Stimulated activated effector memory CD8-positive, alpha-beta T cell treated with anti-CD3 and anti-CD28 coated beads, Interleukin-12 subunit alpha, Interleukin-12 subunit beta, amount 100 ng/mL, for 72 hours (primary cell): ENCODE measurements around the gene CUX1.

ENCODE experiments used
- ATAC-seq: fragments of 150-1000 bp; cut with Tn5 transposase; 2 replicates; pipeline ENCODE4 v1.10.0; 2021
- DNase-seq, 2 donors: peaks; one replicate each; pipeline ENCODE4 v3.0.0; 2021 to 2022; ENCODE audit warnings: low spot score in 2 of 2
- H3K27ac Mint-ChIP-seq: one replicate; pipeline ENCODE4 v1.8.0; 2022; ENCODE audit warnings: mild to moderate bottlenecking, mixed read lengths
- H3K36me3 Mint-ChIP-seq: one replicate; pipeline ENCODE4 v1.8.0; 2022; ENCODE audit warnings: mild to moderate bottlenecking, mixed read lengths
- H3K4me1 Mint-ChIP-seq: one replicate; pipeline ENCODE4 v1.8.0; 2022; ENCODE audit warnings: mixed read lengths
- H3K4me3 Mint-ChIP-seq: one replicate; pipeline ENCODE4 v1.8.0; 2022; ENCODE audit warnings: mild to moderate bottlenecking, mixed read lengths
- H3K9me3 Mint-ChIP-seq: one replicate; pipeline ENCODE4 v1.8.0; 2022; ENCODE audit warnings: mixed read lengths

CUX1 gene

DNA sequence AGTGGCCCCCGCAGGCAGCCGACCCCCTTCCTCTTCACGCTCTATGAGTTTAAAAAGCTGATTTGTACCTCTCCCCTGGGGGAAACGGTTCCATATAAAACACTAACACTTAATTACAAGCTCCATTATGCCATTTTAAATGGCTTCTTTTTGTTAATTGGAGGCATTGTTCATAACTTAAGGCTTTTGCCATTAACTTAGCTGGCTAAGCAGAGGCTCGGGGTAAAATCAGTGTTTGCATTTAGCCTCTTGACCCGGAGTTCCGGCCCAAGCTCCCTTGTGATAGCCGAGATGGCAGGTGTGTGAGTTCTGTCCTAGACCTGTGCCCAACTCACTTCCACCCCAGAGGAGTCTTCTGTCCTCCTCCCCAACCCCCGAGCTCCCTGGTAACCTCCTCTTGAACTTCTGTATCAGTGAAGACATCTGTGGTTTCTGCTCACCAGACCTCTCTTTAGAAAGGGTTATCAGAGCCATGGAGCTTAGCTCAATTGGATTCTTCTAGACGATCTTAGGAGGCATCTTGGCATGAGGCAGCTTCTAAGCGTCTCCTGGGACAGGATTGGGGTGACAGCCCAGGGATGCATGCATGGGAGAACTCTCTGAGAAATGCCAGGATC is 435.0 kb downstream of the CUX1 start:
- ATAC-seq, result no peak
- Mint-ChIP-seq H3K27ac (peak overlapping the region; percentile 50), H3K4me3 (no peak overlapping the region), H3K36me3 (peaks cover 12% of the 10 kb centered on the region), H3K9me3 (no peaks in the 10 kb centered on the region), H3K4me1 (no peaks in the 10 kb centered on the region)
- DNase-seq, result no peak

DNA sequence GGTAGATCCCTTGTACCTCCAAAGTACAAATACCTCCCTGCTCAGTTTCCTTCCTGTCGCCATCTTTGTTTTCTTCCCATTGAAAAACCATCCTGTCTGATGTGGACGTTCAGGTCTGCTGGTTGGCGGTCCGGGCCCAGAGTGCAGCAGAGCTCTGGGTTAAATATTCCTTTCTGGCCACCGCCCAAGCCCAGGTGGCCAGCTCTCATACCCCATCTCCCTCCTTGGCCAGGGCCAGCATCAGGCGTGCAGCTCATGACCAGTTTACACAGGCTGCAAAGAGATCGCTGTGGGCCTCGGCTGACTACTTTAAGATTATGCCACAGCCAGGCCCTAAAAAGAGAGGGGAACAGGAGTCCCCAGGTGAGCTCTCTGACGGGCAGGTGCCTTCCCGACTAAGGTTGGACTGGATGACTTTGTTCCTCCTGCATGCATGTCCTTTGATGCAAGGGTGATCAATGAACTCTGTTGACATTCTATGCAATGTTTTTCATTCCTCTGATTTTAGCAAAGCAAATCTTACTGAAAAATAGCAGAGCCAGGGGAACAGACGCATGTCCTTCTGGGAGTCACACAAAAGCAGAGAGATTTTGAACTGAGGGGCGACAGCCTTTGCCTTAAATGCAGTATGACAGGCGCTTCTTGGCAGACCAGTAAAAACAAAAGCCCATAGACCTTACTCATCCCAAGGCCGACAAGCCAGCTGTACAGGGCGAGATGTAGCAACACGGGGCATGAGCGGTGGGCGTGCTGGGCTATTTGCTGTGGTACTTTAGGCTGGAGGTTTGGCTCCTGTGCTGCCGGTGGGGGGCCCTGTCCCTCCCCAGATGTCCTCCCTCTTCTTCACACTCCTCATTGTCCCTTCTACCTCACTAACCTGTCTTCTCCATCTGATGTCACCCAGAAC is 435.9 kb downstream of the CUX1 start:
- ATAC-seq (no peak), DNase-seq (no peak)
- Mint-ChIP-seq H3K9me3 (no peaks in the 10 kb centered on the region), H3K27ac (peak overlapping the region; percentile 50), H3K4me1 (no peaks in the 10 kb centered on the region), H3K36me3 (peaks cover 12% of the 10 kb centered on the region), H3K4me3 (no peak overlapping the region)

DNA sequence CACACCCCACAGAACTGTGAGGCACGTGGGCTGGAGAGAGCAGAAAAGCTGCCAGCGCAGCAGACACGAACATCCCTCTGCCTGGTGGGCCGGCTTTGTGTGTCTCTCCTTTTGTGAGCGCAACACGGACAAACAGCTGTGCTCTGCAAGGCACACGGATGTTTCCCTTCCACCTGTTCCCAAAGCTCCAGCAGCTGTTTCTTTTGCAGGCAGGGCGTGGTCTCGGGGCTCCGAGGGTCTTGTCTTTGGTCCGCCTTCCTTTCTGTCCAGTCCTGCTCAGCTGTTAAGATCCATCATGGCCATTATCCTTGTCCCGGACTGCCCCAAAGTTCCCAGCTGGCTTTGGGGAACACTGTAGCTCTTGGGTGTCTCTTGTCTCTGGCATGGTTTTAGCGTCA is 436.5 kb downstream of the CUX1 start:
- ATAC-seq, result no peak

DNA sequence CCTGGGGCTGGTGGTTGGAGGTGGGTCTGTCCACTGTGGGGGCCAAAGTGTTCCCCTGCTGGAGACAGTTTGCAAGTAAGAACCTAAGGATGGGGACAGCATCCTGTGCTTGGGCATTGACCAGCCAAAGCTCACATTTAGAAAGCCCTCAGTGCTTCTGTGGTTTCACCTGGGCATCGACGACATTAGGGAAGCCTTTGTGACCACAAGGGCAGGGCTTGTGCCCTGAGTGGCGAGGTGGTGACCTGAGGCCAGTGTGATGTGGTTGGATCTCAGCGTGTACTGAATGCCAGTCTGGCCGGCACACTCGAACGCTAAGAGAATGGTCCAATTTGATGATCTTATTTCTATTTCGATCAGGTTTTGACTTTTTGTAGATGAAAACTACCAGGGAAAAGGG is 437.1 kb downstream of the CUX1 start:
- ATAC-seq, result no peak
- no peak for DNase-seq
- Mint-ChIP-seq H3K36me3 (peaks cover 8% of the 10 kb centered on the region), H3K4me1 (no peaks in the 10 kb centered on the region), H3K27ac (no peak overlapping the region), H3K9me3 (no peaks in the 10 kb centered on the region), H3K4me3 (no peak overlapping the region)

More for the DNA sequence above, 436.5 kb downstream of the CUX1 start:
- Mint-ChIP-seq H3K36me3 (peaks cover 12% of the 10 kb centered on the region), H3K27ac (no peak overlapping the region), H3K9me3 (no peaks in the 10 kb centered on the region), H3K4me1 (no peaks in the 10 kb centered on the region), H3K4me3 (no peak overlapping the region)
- no peak for DNase-seq

DNA sequence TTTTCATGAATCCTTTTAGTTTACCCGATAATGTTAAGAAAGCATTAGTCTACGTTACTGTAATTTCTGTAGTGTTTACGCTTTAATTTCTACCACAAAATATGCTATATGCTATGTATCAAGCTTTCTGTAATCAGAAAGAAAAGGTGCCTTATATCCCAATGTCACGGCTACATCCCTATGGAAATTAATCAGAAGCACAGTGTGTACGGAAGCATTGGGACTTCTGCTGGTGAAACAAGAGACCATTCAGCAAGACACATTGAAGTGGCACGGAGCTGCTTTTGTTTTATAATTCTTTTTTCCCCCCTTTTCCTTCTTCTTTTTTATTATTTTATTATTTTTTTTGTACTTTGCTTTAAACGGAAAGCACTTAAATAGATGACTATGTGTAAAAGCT is 438.1 kb downstream of the CUX1 start:
- ATAC-seq (no peak), DNase-seq (no peak)
- H3K9me3 Mint-ChIP-seq, result no peaks in the 10 kb centered on the region
- no peaks in the 10 kb centered on the region for H3K4me1 Mint-ChIP-seq
- H3K36me3 Mint-ChIP-seq, result no peaks in the 10 kb centered on the region
- H3K4me3 Mint-ChIP-seq, result no peak overlapping the region
- no peak overlapping the region for H3K27ac Mint-ChIP-seq

DNA sequence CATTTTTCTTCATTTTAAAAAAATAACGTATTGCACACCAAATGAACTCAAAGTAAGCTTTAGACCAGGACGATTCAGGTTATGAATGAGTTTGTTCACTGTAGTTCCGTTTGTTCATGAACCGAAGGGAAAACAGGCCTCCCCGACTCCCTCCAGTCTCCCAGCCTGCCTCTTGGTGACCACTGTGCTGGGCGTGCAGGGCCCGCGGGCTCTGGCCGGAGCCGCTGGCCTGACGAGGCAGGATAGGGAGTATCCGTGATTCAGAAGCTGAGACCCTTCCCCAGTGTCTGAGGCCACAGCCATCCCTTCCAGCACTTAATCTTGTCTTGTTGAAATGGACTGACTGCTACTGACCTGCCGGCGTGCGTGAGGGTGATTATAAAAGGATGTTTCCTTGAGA is 438.5 kb downstream of the CUX1 start:
- Mint-ChIP-seq H3K4me1 (no peaks in the 10 kb centered on the region), H3K9me3 (no peaks in the 10 kb centered on the region), H3K36me3 (no peaks in the 10 kb centered on the region), H3K4me3 (no peak overlapping the region), H3K27ac (no peak overlapping the region)
- ATAC-seq, result no peak
- DNase-seq, result no peak

DNA sequence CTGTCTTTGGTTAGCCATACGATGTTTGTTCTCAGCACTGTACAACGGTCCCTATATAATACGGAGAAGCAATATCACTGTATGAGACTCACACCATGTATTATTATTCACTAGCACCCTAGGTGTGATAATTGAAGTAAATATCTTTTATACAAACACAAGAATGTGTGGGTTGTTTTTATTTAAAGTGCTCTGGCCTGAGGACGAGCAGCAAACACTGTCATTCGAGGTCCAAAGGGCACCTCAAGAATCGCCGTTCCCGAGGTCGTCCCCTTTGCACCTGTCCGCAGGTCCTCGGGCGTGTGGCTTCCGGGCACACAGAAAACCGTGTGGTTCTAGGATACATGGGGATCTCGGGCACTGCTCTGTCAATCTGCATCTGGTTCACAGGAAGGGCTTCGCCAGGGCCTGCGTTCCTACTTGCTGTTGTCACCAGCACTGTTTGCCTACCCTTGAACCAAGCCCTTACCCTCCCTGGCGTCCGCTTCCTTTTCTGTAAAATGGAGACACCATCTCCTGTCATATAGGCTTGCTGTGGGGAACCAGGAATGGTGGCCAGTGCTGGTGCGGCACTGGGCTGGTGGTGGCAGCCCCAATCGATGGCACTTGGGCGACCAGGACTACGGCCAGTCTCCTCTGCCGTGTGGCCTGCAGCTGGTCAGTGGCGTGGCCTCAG is 440.8 kb downstream of the CUX1 start:
- no peaks in the 10 kb centered on the region for H3K36me3 Mint-ChIP-seq
- H3K9me3 Mint-ChIP-seq, result no peaks in the 10 kb centered on the region
- no peak overlapping the region for H3K4me3 Mint-ChIP-seq
- ATAC-seq, result no peak
- H3K4me1 Mint-ChIP-seq, result no peaks in the 10 kb centered on the region
- no peak for DNase-seq
- no peak overlapping the region for H3K27ac Mint-ChIP-seq

DNA sequence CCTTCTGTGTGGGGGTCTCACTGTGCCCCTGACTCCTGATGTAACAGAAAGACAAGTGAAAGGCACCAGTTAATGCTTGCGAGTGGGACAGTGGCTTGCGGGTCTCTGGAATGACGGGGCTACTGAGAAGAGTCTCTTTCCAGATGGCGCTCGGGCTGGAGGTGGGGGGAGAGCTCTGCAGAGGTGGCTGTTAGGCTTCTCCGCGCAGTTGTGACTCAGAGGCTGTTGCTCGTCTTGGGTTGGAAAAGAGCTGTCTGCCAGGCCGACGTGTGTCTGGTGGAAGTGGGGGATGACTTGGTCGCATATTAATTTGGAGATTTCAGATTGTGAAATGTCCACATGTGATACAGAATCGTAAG is 441.3 kb downstream of the CUX1 start:
- ATAC-seq, result no peak
- Mint-ChIP-seq H3K9me3 (no peaks in the 10 kb centered on the region), H3K27ac (no peak overlapping the region), H3K4me3 (no peak overlapping the region), H3K4me1 (no peaks in the 10 kb centered on the region), H3K36me3 (no peaks in the 10 kb centered on the region)
- no peak for DNase-seq

DNA sequence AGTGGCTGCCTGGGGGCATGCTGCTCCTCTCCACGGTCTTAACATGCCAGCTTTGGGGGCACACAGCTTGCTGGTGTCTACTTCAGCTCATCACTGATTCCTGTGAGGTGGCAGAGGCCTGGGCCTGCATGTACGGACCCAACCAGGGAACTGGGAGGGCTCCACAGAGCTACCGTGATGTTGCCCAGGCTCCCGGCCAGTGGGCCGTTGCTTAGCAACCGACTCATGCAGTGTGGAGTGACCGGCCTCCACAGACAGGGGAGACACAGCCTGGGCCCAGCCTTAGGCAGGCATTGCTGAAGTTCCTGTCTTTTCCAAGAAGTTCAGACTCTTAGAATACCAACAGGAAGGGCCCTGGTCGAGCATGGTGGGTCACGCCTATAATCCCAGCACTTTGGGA is 443.4 kb downstream of the CUX1 start:
- no peak for DNase-seq
- no peaks in the 10 kb centered on the region for H3K9me3 Mint-ChIP-seq
- no peak overlapping the region for H3K27ac Mint-ChIP-seq
- no peak overlapping the region for H3K4me3 Mint-ChIP-seq
- no peak for ATAC-seq
- no peaks in the 10 kb centered on the region for H3K36me3 Mint-ChIP-seq
- H3K4me1 Mint-ChIP-seq, result no peaks in the 10 kb centered on the region

DNA sequence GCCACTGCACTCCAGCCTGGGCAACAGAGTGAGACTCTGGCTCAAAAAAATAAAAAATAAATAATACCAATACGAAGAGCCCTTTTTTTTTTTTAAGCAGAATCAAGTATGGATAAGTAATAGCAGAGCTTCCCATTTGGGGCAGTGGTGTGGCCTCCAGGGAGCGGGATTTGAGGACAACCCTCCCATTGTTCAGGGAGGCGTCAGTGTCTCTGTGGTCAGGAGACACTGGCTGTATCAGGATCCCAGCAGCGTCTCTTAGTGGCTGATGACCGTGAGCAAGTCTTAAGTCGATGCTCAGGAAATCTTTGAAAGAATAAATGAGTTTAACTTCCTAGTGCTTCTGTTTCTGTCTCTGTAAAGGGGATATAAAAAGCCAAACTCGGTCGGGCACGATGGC is 444.0 kb downstream of the CUX1 start:
- ATAC-seq (no peak), DNase-seq (no peak)
- H3K9me3 Mint-ChIP-seq, result no peaks in the 10 kb centered on the region
- H3K4me1 Mint-ChIP-seq, result no peaks in the 10 kb centered on the region
- no peaks in the 10 kb centered on the region for H3K36me3 Mint-ChIP-seq
- no peak overlapping the region for H3K4me3 Mint-ChIP-seq
- no peak overlapping the region for H3K27ac Mint-ChIP-seq

DNA sequence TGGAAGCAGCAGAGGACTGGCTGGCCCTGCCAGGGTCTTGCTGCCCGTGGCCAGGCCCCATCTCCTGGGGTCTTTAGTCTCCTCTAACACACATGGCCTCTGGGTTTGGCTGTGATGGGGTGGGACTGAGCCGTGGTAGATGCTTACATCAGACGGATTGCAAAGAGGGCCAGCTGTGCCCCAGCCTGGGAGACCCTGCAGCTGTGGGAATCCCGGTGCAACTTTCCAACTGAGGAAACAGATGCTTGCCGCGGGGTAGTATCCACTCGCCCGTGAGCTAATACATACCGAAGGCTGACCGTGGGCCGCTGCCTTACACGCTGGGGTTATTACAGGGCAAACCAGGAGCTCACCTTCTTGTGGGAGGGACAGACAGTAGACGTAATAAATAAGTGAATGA is 445.1 kb downstream of the CUX1 start:
- DNase-seq (no peak), ATAC-seq (no peak)
- Mint-ChIP-seq H3K9me3 (no peaks in the 10 kb centered on the region), H3K27ac (no peak overlapping the region), H3K36me3 (no peaks in the 10 kb centered on the region), H3K4me1 (no peaks in the 10 kb centered on the region), H3K4me3 (no peak overlapping the region)

DNA sequence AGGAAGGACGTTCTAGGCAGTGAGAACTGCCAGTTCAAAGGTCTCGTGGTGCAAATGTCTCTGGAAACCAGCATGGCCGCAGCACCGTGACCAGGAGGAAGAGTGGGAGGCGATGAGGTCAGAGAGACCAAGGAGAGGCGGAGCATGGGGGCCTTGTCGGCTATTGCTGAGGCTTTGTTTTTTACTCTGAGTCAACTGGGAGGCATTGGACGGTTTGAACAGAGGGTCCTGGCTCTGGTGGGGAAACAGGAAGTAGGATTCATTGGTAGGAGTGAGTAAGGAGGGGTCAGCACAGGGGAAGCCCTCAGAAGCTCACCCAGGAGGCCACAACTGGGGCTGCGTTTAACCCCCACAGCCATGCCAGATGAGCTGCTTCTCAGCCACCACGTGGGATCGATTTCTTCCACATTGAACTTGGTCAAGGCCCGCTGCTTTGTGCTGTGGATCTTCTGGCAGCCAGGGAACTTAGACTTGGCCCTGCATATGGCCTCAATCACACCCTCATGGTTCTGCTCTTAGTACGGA is 447.0 kb downstream of the CUX1 start:
- Mint-ChIP-seq H3K36me3 (no peaks in the 10 kb centered on the region), H3K4me1 (no peaks in the 10 kb centered on the region), H3K4me3 (no peak overlapping the region), H3K9me3 (no peaks in the 10 kb centered on the region), H3K27ac (peak overlapping the region; percentile 78)
- ATAC-seq (no peak), DNase-seq (no peak)

DNA sequence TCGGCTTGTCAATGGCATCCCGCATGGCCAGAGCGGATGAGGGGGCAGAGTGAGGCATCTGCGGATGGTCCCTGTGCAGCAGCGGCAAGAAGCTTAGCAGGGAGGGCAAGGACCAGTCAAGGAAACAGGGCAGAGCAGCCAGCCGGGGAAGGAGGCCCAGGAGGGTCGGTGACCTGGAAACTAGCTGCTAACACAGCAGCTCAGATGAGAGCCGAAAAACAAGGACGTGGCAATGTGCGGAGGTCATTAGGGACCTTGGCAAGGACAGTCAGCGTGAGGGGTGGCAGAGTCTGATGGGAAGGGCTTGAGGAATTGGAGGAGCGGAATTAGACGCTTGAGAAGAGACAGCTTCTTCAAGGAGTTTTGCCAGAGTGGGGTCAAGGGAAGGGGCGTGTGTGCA is 449.1 kb downstream of the CUX1 start:
- no peak overlapping the region for H3K27ac Mint-ChIP-seq
- DNase-seq (no peak), ATAC-seq (no peak)
- no peaks in the 10 kb centered on the region for H3K36me3 Mint-ChIP-seq
- H3K4me1 Mint-ChIP-seq, result no peaks in the 10 kb centered on the region
- no peak overlapping the region for H3K4me3 Mint-ChIP-seq
- H3K9me3 Mint-ChIP-seq, result no peaks in the 10 kb centered on the region

DNA sequence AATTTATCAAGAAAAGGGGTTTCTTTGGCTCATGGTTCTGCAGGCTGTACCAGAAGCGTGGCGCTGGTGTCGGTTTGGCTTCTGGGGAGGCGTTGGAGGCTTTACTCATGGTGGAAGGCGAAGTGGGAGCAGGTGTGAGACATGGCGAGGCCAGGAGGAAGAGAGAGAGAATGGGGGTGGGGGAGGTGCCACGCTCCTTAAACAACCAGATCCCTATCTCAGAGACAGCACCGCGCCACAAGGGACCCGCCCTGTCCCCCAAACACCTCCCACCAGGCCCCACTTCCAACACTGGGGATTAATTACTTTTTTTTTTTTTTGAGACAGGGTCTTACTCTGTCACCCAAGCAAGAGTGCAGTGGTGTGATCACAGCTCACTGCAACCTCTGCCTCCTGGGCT is 451.2 kb downstream of the CUX1 start:
- peaks cover 6% of the 10 kb centered on the region for H3K4me1 Mint-ChIP-seq
- H3K27ac Mint-ChIP-seq, result no peak overlapping the region
- H3K36me3 Mint-ChIP-seq, result no peaks in the 10 kb centered on the region

DNA sequence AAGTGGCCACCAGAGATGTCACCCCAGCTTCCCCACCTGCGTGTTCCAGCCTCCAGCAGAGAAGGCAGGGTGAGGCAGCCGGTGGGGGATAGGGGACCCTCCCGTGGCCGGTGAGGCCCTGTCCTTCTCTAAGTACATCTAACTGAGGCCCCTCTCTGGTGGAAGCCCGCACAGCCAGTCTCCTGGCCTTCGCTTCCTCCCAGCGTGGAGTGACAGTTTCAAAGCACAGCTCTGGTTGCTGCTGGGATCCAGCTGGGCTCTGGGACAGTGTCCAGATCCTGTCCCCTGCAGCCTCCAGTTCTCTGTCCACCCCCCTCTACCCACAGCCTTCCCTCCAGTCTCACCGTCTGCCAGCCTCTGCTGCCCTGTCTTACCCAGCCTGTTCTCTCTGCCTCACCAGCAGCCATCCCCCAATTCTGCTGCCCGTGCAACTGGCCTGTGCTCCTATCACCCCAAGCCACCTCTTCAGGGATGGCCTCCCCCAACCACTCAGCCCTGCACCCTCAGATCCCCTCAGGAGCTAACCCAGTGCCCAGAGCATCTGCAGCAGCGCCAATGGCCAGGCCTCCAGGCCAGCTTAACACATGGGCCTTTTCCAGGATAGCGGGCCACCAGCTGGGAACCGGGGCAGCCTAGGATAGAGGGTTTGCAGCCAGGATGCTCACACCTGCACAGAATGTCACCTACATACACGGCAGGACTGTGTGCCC is 452.9 kb downstream of the CUX1 start:
- no peak for ATAC-seq
- no peak overlapping the region for H3K4me3 Mint-ChIP-seq
- peaks cover 6% of the 10 kb centered on the region for H3K4me1 Mint-ChIP-seq
- H3K36me3 Mint-ChIP-seq, result no peaks in the 10 kb centered on the region
- H3K9me3 Mint-ChIP-seq, result no peaks in the 10 kb centered on the region
- H3K27ac Mint-ChIP-seq, result no peak overlapping the region
- DNase-seq, result no peak

More for the DNA sequence above, 451.2 kb downstream of the CUX1 start:
- DNase-seq (no peak), ATAC-seq (no peak)
- Mint-ChIP-seq H3K4me3 (no peak overlapping the region), H3K9me3 (no peaks in the 10 kb centered on the region)
